NCI-H2081 (cell line): ENCODE results near the gene NAXD.
"Not testable (repeated sequence)": the region's sequence is repeated elsewhere in the genome, so short reads cannot be mapped to it uniquely, and the experiment has no call there.

Source experiments
- DNase-seq, 2 experiments: peaks; one replicate each; lab custom pipeline; 2025; lab: John Stamatoyannopoulos, UW

Gene NAXD

DNA sequence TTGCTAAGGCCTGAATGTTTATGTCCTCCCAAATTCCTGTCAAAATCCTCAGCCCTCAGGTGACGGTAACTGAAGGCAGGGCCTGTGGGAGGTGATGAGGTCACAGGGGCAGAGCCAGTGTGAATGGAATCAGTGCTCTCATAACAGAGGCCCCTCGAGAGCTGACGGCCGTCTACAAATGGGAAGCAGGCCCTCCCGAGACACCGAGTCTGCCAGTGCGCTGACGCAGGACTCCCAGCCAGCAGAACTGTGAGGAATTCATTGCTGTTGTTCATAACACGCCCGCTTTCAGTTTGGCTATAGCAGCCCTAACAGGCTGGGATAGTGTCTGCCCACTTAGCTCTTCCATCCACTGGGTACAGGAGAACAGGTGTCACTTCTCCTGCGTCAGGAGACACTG, 49.3 kb downstream of the NAXD start:
- DNase-seq: no peak

DNA sequence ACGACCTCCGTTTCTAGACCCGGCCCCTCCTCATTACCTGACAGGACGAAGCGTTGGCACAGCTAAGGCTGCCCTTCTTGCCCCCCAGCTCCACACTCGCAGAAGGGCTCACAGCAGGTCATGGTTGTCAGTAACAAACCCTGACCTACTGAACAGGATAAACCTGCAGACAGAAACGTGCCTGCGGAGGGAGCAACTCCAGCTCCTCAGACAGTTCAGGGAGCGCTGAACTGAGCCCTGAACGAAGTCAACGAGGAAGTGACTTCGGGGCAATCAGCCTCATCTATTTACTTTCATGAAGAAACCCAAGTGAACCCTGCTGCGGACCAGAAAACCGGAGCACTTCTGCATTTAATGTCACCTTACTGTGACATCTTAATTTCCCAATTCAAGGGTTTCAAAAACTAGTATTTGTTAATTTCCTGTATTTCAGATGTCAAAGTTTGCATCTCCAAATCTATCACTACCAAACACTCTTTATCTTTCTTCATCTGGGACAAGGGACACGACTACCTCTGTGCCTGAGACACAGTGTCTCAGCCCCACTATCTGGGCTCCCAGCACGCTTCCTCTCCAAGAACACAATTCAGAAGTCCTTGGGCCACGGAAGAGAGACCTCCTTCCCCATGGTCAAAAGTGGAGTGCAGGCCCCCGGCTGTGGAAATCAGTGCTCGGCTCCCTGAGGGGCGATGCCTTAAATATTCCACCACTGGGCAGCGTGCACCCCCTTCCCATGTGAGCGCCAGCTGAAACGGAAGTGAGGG, 50.3 kb downstream of the NAXD start:
- DNase-seq: no peak

DNA sequence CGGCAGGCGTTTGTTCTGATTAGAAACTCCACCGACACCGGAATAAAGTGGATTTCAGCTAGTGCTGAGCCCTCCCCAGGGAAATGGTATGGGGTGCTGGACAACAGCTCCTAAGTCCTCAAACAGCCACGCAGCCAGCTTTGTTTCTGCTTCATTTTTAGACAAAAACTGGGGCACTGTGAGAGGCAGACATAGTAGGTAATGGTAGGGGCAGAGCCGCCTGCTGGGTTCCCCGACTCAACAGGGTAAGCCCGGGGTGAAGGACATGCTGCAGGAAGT, 50.8 kb downstream of the NAXD start:
- DNase-seq: no peak

GRCh38 chr13:110669036-110669435, 53.7 kb downstream of the NAXD start:
- DNase-seq: no peak

GRCh38 chr13:110669814-110670213, 54.5 kb downstream of the NAXD start:
- not testable (repeated sequence) for DNase-seq

- DNase-seq: no peak
Observed at GRCh38 chr13:110676595-110677587, 61.5 kb downstream of the NAXD start.

GRCh38 chr13:110677731-110678545, 62.6 kb downstream of the NAXD start:
- no peak for DNase-seq

DNA sequence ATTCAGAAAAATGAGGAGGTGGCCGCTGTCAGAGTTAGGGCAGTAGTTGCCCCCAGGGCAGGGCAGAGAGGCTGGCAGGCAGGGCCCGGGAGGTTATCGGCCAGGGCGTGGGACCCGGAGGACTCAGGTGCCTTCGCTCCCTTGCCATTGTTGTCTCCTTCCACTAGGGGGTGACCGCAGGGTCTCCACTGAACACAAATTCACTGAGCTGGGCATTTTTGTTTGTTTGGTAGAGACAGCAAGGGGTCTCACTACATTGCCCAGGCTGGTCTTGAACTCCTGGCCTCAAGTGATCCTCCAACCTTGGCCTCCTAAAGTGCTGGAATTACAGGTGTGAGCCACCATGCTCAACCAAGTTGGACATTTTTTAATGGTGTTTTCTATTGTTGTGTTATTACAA, 65.5 kb downstream of the NAXD start:
- DNase-seq: peak in 1 of 2 experiments; percentile 14

DNA sequence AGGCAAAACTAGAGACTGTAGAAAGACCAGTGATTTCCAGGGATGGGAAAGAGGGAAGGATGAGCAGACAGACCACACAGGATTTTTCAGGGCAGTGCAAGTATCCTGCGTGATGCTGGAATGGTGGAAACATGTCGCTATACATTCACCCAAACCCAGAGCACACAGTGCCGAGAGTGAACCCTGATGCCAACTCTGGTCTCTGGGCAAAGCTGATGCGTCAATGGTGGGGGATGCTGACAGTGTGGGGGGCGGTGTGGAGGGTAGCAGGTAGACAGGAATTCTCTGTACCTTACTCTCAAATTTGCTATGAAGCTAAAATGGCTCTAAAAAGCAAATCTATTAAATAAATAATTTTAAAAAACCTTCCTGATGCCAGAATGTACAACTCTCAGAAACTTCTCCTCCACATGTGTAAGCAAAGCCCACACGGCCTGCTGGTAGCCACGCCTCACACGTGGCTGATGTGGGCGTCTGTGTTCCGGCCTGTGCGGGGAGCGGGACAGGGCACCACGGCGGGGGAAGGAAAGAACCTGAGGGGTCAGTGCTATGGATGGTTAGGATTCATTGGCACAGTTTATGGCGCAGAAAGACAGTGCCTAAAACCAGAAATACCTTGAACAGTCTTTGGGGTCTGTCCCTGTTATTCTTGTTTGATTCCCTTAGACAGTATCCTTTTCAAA, 66.7 kb downstream of the NAXD start:
- DNase-seq: no peak

- no peak for DNase-seq
Observed at GRCh38 chr13:110682746-110683145, 67.4 kb downstream of the NAXD start.

GRCh38 chr13:110683203-110683883, 68.0 kb downstream of the NAXD start:
- DNase-seq: peak in 1 of 2 experiments; percentile 17

GRCh38 chr13:110683921-110684320, 68.6 kb downstream of the NAXD start:
- DNase-seq: no peak

GRCh38 chr13:110684388-110685056, 69.2 kb downstream of the NAXD start:
- no peak for DNase-seq

GRCh38 chr13:110685305-110686020, 70.1 kb downstream of the NAXD start:
- no peak for DNase-seq

- no peak for DNase-seq
Observed at GRCh38 chr13:110687736-110688135, 72.4 kb downstream of the NAXD start.

- no peak for DNase-seq
Observed at GRCh38 chr13:110689041-110689440, 73.7 kb downstream of the NAXD start.
